Putamen (tissue), 1 donor: ENCODE results near the gene FOS.
"Not testable (repeated sequence)": the region's sequence is repeated elsewhere in the genome, so short reads cannot be mapped to it uniquely, and the experiment has no call there.

Experiments used
- DNase-seq: peaks from one replicate; pipeline ENCODE4 v3.0.0-alpha.2; 2016; ENCODE audit warnings: low spot score

FOS gene

GRCh38 chr14:75277008-75277814 is 1.4 kb upstream of the FOS start:
- DNase-seq: peak; percentile 84

- peak; percentile 52 for DNase-seq
Measured at GRCh38 chr14:75277815-75278421, 710 bp upstream of the FOS start.

- peak; percentile 80 for DNase-seq
Measured at GRCh38 chr14:75279153-75279762, 630 bp downstream of the FOS start.

- no peak for DNase-seq
Measured at GRCh38 chr14:75279763-75280290, 1.2 kb downstream of the FOS start.

- no peak for DNase-seq
Measured at GRCh38 chr14:75280291-75280830, 1.7 kb downstream of the FOS start.

GRCh38 chr14:75280831-75281653 is 2.4 kb downstream of the FOS start:
- DNase-seq: no peak

GRCh38 chr14:75281654-75282019 is 3.0 kb downstream of the FOS start:
- no peak for DNase-seq

- DNase-seq: no peak
Measured at GRCh38 chr14:75282170-75282554, 3.5 kb downstream of the FOS start.

- DNase-seq: not testable (repeated sequence)
Measured at GRCh38 chr14:75282555-75283161, 4.0 kb downstream of the FOS start.

GRCh38 chr14:75283162-75283832 is 4.7 kb downstream of the FOS start:
- DNase-seq: no peak

GRCh38 chr14:75283833-75284563 is 5.4 kb downstream of the FOS start:
- DNase-seq: no peak

GRCh38 chr14:75285331-75285730 is 6.7 kb downstream of the FOS start:
- no peak for DNase-seq

- DNase-seq: no peak
Measured at GRCh38 chr14:75286313-75286712, 7.7 kb downstream of the FOS start.

GRCh38 chr14:75289840-75290388 is 11.3 kb downstream of the FOS start:
- no peak for DNase-seq

- DNase-seq: no peak
Measured at GRCh38 chr14:75290851-75291250, 12.2 kb downstream of the FOS start.

GRCh38 chr14:75291331-75291730 is 12.7 kb downstream of the FOS start:
- no peak for DNase-seq

GRCh38 chr14:75292101-75292563 is 13.5 kb downstream of the FOS start:
- DNase-seq: no peak

- no peak for DNase-seq
Measured at GRCh38 chr14:75292886-75293285, 14.3 kb downstream of the FOS start.

GRCh38 chr14:75293920-75294648 is 15.5 kb downstream of the FOS start:
- peak; percentile 93 for DNase-seq
